OCI-LY7 (cell line): ENCODE results near the gene CEP95. TPM values are rescaled to one million over a fixed set of nuclear protein-coding genes. Genes with fewer than 3 reads are reported as not detected.

ENCODE experiments used
- BruUV-seq: library from RNA; stranded (reverse); fragments of 400-500 nt; replicated peaks from 2 replicates; lab custom pipeline; 2021; lab: Mats Ljungman, UMichigan
- CTCF ChIA-PET: fragments of 300-600 bp; sonication (Branson Sonifier 250); formaldehyde crosslinking; loops from one replicate; lab custom pipeline; 2022; ENCODE audit warnings: antibody characterized with exemption; ENCODE audit not compliant: unreplicated experiment; lab: Charles Lee
- POLR2A ChIA-PET: fragments of 300-600 bp; sonication (Branson Sonifier 250); formaldehyde crosslinking; loops from one replicate; lab custom pipeline; 2022; ENCODE audit warnings: antibody characterized with exemption; lab: Charles Lee
- DNase-seq: peaks from one replicate; pipeline ENCODE4 v3.0.0-alpha.2; 2015; ENCODE audit warnings: low spot score
- H2AFZ ChIP-seq: fragments of 200-600 bp; sonication (generic), shearing (Covaris generic); 2 replicates; pipeline ENCODE4 v1.6.1; 2014; ENCODE audit warnings: mild to moderate bottlenecking, antibody characterized with exemption, low read length, moderate library complexity
- H3K27ac ChIP-seq: fragments of 200-600 bp; sonication (generic); 2 replicates; pipeline ENCODE4 v1.5.1; 2014; ENCODE audit warnings: mixed run types, low read depth, mild to moderate bottlenecking, moderate library complexity, low read length, inconsistent platforms; ENCODE audit not compliant: poor library complexity, severe bottlenecking
- H3K36me3 ChIP-seq: fragments of 200-600 bp; sonication (generic); 2 replicates; pipeline ENCODE4 v1.6.1; 2014; ENCODE audit warnings: mild to moderate bottlenecking, antibody characterized with exemption, low read length, moderate library complexity, mixed read lengths; ENCODE audit not compliant: insufficient read depth
- H3K4me1 ChIP-seq: fragments of 200-600 bp; sonication (generic); 2 replicates; pipeline ENCODE4 v1.5.1; 2014; ENCODE audit warnings: mild to moderate bottlenecking, low read length; ENCODE audit not compliant: insufficient read depth, poor library complexity, severe bottlenecking
- H3K4me2 ChIP-seq: fragments of 200-600 bp; sonication (generic); 2 replicates; pipeline ENCODE4 v1.6.1; 2014; ENCODE audit warnings: mild to moderate bottlenecking, low read length
- H3K4me3 ChIP-seq: fragments of 200-600 bp; sonication (generic); 2 replicates; pipeline ENCODE4 v1.5.1; 2014; ENCODE audit warnings: mild to moderate bottlenecking, low read depth, low read length; ENCODE audit not compliant: poor library complexity, severe bottlenecking
- H3K79me2 ChIP-seq: fragments of 200-600 bp; sonication (generic); 2 replicates; pipeline ENCODE4 v1.6.1; 2016; ENCODE audit warnings: low read depth, mild to moderate bottlenecking, low read length, moderate library complexity, mixed read lengths; ENCODE audit not compliant: insufficient read depth
- H3K9me2 ChIP-seq: fragments of 200-600 bp; sonication (generic); 2 replicates; pipeline ENCODE4 v1.6.1; 2016; ENCODE audit warnings: mild to moderate bottlenecking, low read length, mixed read lengths; ENCODE audit not compliant: insufficient read depth
- H3K9me3 ChIP-seq: fragments of 200-600 bp; sonication (generic); 2 replicates; pipeline ENCODE4 v1.6.1; 2014; ENCODE audit warnings: mild to moderate bottlenecking, mixed run types, low read length, mixed read lengths
- H4K20me1 ChIP-seq: fragments of 200-600 bp; sonication (generic); 2 replicates; pipeline ENCODE4 v1.6.1; 2014; ENCODE audit warnings: mild to moderate bottlenecking, antibody characterized with exemption, low read length, moderate library complexity, mixed read lengths; ENCODE audit not compliant: insufficient read depth
- CTCF ChIP-seq: fragments of 200-600 bp; sonication (generic); conservative IDR thresholded peaks from 2 replicates; pipeline ENCODE4 v1.5.1; 2014; ENCODE audit warnings: mild to moderate bottlenecking, antibody characterized with exemption, low read length, moderate library complexity, mixed read lengths
- EZH2phosphoT487 ChIP-seq: fragments of 200-600 bp; sonication (generic); IDR thresholded peaks from 2 replicates; pipeline ENCODE4 v1.6.1; 2018; ENCODE audit warnings: low read depth, borderline replicate concordance, mild to moderate bottlenecking, mixed run types, antibody characterized with exemption, low read length, moderate library complexity, mixed read lengths
- intact Hi-C: fragments of 100-400 bp; cut with micrococcal nuclease; formaldehyde crosslinking; loops from one replicate; pipeline ENCODE4 v1.10.0; 2022; ENCODE audit not compliant: unreplicated experiment
- total RNA-seq, 2 experiments: library from RNA; depleted of rRNA in 1 of 2; stranded (reverse); fragments of >200 nt in 1 of 2; shearing (Covaris generic) in 1 of 2; gene quantifications; 2 replicates each; pipeline ENCODE4 v1.2.3, GENCODE V29; 2014 to 2022

CEP95 gene
- total RNA-seq, 2 experiments from 2014 or later: 62.7 to 89.6 TPM

GRCh38 chr17:64533784-64534183 lies 27.0 kb downstream of the CEP95 start:
- Histone ChIP-seq H3K4me2 (no peak overlapping the region), H3K4me3 (no peak overlapping the region), H3K27ac (no peak overlapping the region), H3K9me2 (no peaks in the 10 kb centered on the region), H3K36me3 (peaks cover 100% of the 10 kb centered on the region), H3K4me1 (no peaks in the 10 kb centered on the region), H2AFZ (no peak overlapping the region), H3K79me2 (no peaks in the 10 kb centered on the region), H4K20me1 (no peaks in the 10 kb centered on the region), H3K9me3 (no peaks in the 10 kb centered on the region)
- ChIA-PET CTCF (interaction anchor here (0.5 kb wide), 1 partner anchor 399 kb away, joined by 4 read pairs; no protein-coding TSS in a partner anchor), POLR2A (interaction anchor here (0.8 to 1.7 kb wide), 3 partner anchors 12 to 35 kb away, joined by 3 to 6 read pairs (median 4); no protein-coding TSS in a partner anchor)
- BruUV-seq: no TSS peak
- intact Hi-C loops: no loop called here
- no peak for DNase-seq
- TF ChIP-seq EZH2phosphoT487 (no peak), CTCF (no peak)

- TF ChIP-seq EZH2phosphoT487 (no peak), CTCF (peak; percentile 48)
- intact Hi-C loops: no loop called here
- Histone ChIP-seq H3K79me2 (no peaks in the 10 kb centered on the region), H3K36me3 (peaks cover 100% of the 10 kb centered on the region), H3K27ac (no peak overlapping the region), H2AFZ (no peak overlapping the region), H3K4me3 (no peak overlapping the region), H3K4me2 (no peak overlapping the region), H4K20me1 (no peaks in the 10 kb centered on the region), H3K9me2 (no peaks in the 10 kb centered on the region), H3K4me1 (no peaks in the 10 kb centered on the region), H3K9me3 (no peaks in the 10 kb centered on the region)
- CTCF ChIA-PET: interaction anchor here (0.5 kb wide), 1 partner anchor 399 kb away, joined by 4 read pairs; no protein-coding TSS in a partner anchor
- peak; percentile 20 for DNase-seq
- BruUV-seq: no TSS peak
- POLR2A ChIA-PET: interaction anchor here (0.8 to 1.7 kb wide), 2 partner anchors 12 to 36 kb away, joined by 4 to 6 read pairs; no protein-coding TSS in a partner anchor
Observed at GRCh38 chr17:64534187-64534586, 27.4 kb downstream of the CEP95 start.

GRCh38 chr17:64535357-64535756 lies 28.6 kb downstream of the CEP95 start:
- Histone ChIP-seq H3K79me2 (no peaks in the 10 kb centered on the region), H3K9me3 (no peaks in the 10 kb centered on the region), H3K4me1 (no peaks in the 10 kb centered on the region), H3K9me2 (no peaks in the 10 kb centered on the region), H2AFZ (no peak overlapping the region), H3K4me3 (no peak overlapping the region), H4K20me1 (no peaks in the 10 kb centered on the region), H3K4me2 (no peak overlapping the region), H3K36me3 (peaks cover 100% of the 10 kb centered on the region), H3K27ac (no peak overlapping the region)
- POLR2A ChIA-PET: interaction anchor here (0.6 kb wide), 1 partner anchor 67 kb away, joined by 3 read pairs; no protein-coding TSS in a partner anchor
- TF ChIP-seq EZH2phosphoT487 (no peak), CTCF (no peak)
- no peak for DNase-seq
- intact Hi-C loops: loop anchor here (5.0 kb wide), 1 partner anchor 112 kb away; no protein-coding TSS in a partner anchor
- CTCF ChIA-PET: interaction anchor here (0.5 kb wide), 1 partner anchor 15 kb away, joined by 4 read pairs; no protein-coding TSS in a partner anchor
- no TSS peak for BruUV-seq
